ENCODE results near the gene CIBAR2. TPM values are rescaled to one million over a fixed set of nuclear protein-coding genes. Genes with fewer than 3 reads are reported as not detected.

Gene CIBAR2
- total and polyA plus RNA-seq, 11 donors = not detected

DNA sequence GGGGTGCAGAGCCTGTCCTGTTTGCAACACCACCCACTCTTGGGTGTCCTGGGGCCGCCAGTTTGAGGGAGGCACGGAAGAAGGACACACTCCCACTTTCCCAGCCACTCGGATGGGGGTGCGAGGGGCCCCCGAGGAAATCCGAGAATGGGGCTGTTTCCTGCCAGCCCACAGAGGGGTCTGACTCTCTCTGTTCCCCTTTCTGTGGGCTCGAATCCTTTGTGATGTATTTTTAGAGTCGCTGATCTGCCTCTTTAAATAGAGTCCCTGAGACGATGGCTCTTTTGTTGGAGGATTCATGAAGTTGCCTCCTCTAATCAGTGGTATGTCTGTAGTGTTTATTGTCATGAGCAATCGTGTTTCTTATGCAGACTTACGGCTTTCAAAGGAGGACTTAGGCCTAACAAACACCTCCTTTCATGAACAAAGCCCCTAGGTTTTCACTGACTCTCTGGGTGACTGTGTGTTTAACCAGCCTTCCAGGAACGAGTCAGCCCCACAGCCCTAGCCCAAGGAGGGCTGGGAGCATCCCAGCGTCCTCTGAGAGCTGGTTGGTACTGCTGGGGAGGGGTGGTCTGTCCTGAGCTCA, 29.1 kb downstream of the CIBAR2 start:
- no peak for ATAC-seq
- H3K27ac ChIP-seq = no peak overlapping the region

DNA sequence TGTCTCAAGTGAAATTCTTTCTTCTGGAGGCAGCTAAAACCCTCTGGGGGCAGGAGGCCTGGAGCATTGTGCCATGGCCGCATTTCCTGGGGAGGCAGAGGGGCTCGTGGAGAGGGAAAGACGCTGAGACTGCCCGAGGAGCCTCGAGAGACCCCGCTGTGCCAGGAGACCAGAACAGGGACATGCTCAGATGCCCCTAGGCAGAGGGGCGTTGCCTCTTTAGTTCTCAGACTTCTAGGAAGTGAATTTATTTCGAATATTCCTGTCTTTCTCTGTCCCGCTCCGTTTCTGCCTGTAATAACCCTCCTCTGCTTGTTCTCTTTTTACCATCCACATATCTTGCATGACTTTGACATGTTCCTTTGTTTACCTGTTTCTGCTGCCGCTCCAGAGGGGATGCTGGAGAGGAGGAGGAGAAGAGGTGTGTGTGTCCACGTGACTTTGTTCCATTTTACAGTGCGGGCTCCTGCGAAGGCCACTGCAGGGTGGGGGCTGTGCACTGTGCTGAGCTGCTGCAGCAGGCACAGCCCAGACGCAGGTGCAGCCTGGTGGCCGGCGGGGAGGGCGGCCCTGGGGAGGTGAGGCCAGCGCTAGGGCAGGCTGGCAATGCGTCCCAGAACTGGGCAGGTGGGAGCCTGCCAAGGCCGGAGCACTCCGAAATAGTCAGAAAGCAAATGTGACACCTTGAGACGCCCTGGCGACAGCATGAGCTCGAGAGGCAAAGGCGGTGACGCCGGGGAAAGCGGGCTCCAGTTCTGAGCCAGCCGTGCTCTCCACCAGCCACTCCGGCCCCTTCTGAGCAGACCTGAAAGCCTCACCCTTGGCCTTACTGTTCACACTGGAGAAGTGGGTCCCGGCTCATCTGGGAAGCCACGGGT, 29.9 kb downstream of the CIBAR2 start:
- H3K27me3 ChIP-seq = no peaks in the 10 kb centered on the region
- DNase-seq = peak in 1 of 5 donors; percentile 20

More for the DNA sequence above, 29.1 kb downstream of the CIBAR2 start:
- H3K4me3 ChIP-seq = no peak overlapping the region
- peaks cover 0 to 24% (median 11%) of the 10 kb centered on the region in 9 donors for H3K36me3 ChIP-seq
- peaks cover 0 to 20% (median 0%) of the 10 kb centered on the region in 12 donors for H3K4me1 ChIP-seq
- WGBS, 4 donors = 46 to 61% (median 55%) methylated on average over 12 to 13 of the region's 13 CpGs
- no peak for DNase-seq
- no peak for TF ChIP-seq POLR2A (IDR thresholded peaks at IDR 0.05)
- TF ChIP-seq, protein P1, sequence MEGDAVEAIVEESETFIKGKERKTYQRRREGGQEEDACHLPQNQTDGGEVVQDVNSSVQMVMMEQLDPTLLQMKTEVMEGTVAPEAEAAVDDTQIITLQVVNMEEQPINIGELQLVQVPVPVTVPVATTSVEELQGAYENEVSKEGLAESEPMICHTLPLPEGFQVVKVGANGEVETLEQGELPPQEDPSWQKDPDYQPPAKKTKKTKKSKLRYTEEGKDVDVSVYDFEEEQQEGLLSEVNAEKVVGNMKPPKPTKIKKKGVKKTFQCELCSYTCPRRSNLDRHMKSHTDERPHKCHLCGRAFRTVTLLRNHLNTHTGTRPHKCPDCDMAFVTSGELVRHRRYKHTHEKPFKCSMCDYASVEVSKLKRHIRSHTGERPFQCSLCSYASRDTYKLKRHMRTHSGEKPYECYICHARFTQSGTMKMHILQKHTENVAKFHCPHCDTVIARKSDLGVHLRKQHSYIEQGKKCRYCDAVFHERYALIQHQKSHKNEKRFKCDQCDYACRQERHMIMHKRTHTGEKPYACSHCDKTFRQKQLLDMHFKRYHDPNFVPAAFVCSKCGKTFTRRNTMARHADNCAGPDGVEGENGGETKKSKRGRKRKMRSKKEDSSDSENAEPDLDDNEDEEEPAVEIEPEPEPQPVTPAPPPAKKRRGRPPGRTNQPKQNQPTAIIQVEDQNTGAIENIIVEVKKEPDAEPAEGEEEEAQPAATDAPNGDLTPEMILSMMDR (IDR thresholded peaks at IDR 0.05) = no peak
- H3K9me3 ChIP-seq = no peaks in the 10 kb centered on the region
- H3K27me3 ChIP-seq = no peaks in the 10 kb centered on the region
- intact Hi-C loops (cut with DNase I) = loop anchor here in 5 of 10 donors (10.0 kb wide), 2 partner anchors 98 to 328 kb away; no protein-coding TSS in a partner anchor

DNA sequence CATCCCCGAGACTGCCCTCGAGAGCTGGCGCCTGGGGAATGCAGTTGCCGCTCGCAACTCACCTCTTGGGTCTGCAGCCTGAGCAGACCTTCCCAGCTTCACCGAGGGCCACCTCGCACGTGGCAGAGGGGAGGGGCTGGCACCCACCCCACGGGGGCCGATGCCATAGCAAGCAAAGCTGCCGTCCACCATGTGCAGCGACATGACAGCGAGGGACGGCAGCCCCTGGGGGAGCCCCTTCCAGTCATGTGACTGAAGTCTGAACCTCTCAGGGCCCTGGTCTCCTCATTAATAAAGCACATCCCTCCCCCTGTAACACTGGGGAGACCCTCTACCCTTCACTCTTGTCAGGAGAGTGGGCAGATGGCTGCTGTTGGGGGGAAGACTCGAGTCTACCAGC, 30.5 kb downstream of the CIBAR2 start:
- Histone ChIP-seq H3K27me3 (no peaks in the 10 kb centered on the region), H3K9me3 (no peaks in the 10 kb centered on the region), H3K4me3 (no peak overlapping the region), H3K4me1 (peaks cover 0 to 18% (median 0%) of the 10 kb centered on the region in 12 donors), H3K27ac (no peak overlapping the region), H3K36me3 (peaks cover 0 to 29% (median 16%) of the 10 kb centered on the region in 9 donors)
- ATAC-seq = no peak
- DNase-seq = peak in 1 of 5 donors; percentile 49
- intact Hi-C loops (cut with DNase I) = loop anchor here in 5 of 10 donors (10.0 kb wide), 2 partner anchors 97 to 327 kb away; no protein-coding TSS in a partner anchor
- no peak for TF ChIP-seq POLR2A (IDR thresholded peaks at IDR 0.05)
- TF ChIP-seq, protein P1 (IDR thresholded peaks at IDR 0.05) = no peak
- 88 to 100% (median 89%) methylated on average over 8 to 15 of the region's 15 CpGs for WGBS, 4 donors

More for the DNA sequence above, 29.9 kb downstream of the CIBAR2 start:
- intact Hi-C loops (cut with DNase I) = loop anchor here in 5 of 10 donors (10.0 kb wide), 2 partner anchors 98 to 328 kb away; no protein-coding TSS in a partner anchor
- Histone ChIP-seq H3K9me3 (no peaks in the 10 kb centered on the region), H3K27ac (no peak overlapping the region), H3K36me3 (peaks cover 0 to 26% (median 16%) of the 10 kb centered on the region in 9 donors), H3K4me3 (no peak overlapping the region), H3K4me1 (peaks cover 0 to 20% (median 0%) of the 10 kb centered on the region in 12 donors)
- ATAC-seq = peak in 1 of 4 donors; percentile 16
- 58 to 85% (median 71%) methylated on average over 22 to 33 of the region's 33 CpGs for WGBS, 4 donors
- TF ChIP-seq POLR2A (IDR thresholded peaks at IDR 0.05) = no peak
- TF ChIP-seq, protein P1 (IDR thresholded peaks at IDR 0.05) = no peak

DNA sequence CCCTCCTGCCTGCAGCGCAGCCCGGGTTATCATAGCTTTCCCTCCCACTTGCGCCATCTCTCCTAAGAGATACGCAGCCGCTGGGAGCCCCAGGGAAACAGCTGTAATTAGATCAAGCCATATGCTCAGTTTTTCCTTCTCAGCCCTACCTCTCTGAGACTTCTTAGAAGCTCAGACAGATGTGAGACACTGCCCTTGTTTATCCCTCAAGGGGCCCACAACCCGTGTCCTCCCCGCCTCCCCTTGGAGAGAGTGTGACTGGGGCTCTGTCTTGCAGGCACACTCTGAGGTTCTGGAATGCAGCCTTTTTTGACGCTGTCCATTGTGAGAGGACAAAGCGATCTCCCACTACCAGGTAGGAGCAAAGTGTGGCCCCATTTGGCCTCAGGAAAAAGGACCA, 31.2 kb downstream of the CIBAR2 start:
- WGBS, 4 donors = 87 to 92% (median 89%) methylated on average over 9 of the region's 9 CpGs

More for the DNA sequence above, 31.2 kb downstream of the CIBAR2 start:
- intact Hi-C loops (cut with DNase I) = loop anchor here in 5 of 10 donors (10.0 kb wide), 2 partner anchors 96 to 326 kb away; no protein-coding TSS in a partner anchor
- ATAC-seq = no peak
- Histone ChIP-seq H3K36me3 (peaks cover 0 to 29% (median 16%) of the 10 kb centered on the region in 9 donors), H3K4me3 (no peak overlapping the region), H3K4me1 (peaks cover 0 to 12% (median 0%) of the 10 kb centered on the region in 12 donors), H3K9me3 (no peaks in the 10 kb centered on the region), H3K27me3 (no peaks in the 10 kb centered on the region), H3K27ac (no peak overlapping the region)
- DNase-seq = peak in 1 of 5 donors; percentile 12
- TF ChIP-seq POLR2A (IDR thresholded peaks at IDR 0.05) = no peak
- TF ChIP-seq, protein P1 (IDR thresholded peaks at IDR 0.05) = no peak
